Glomerular visceral epithelial cell (primary cell): ENCODE measurements around the gene CX3CL1.
A peak's percentile ranks its signal among the peaks of the same experiment; 100 is the strongest.
"Not testable (repeated sequence)": the region's sequence is repeated elsewhere in the genome, so short reads cannot be mapped to it uniquely, and the experiment has no call there.

Source experiments
- DNase-seq: peaks from one replicate; pipeline ENCODE4 v3.0.0-alpha.2; 2016; ENCODE audit errors: extremely low spot score

The CX3CL1 gene

GRCh38 chr16:57372372-57373116 lies at the start of gene CX3CL1:
CX3CL1 (plus strand) TSS chr16:57372490; CDS start chr16:57372569, 79 bp downstream.
- peak; percentile 70 for DNase-seq

GRCh38 chr16:57324749-57325148 lies 47.5 kb upstream of the CX3CL1 start:
- no peak for DNase-seq

DNA sequence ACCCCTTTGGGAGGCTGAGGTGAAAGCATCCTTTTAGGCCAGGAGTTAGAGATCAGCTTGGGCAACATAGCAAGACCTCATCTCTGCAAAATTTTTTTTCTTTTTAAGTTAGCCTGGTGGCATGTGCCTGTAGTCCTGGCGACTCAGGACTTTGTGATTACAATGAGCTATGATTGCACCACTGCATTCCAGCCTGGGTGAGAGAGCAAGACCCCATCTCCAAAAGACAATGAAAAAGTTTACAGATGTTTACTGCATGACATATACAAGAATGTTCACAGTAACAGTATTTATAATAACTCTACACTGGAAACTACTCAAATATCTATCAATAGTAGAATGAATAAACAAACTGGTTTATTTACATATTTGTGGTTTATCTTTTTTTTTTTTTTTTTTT lies 46.8 kb upstream of the CX3CL1 start:
- DNase-seq: no peak

DNA sequence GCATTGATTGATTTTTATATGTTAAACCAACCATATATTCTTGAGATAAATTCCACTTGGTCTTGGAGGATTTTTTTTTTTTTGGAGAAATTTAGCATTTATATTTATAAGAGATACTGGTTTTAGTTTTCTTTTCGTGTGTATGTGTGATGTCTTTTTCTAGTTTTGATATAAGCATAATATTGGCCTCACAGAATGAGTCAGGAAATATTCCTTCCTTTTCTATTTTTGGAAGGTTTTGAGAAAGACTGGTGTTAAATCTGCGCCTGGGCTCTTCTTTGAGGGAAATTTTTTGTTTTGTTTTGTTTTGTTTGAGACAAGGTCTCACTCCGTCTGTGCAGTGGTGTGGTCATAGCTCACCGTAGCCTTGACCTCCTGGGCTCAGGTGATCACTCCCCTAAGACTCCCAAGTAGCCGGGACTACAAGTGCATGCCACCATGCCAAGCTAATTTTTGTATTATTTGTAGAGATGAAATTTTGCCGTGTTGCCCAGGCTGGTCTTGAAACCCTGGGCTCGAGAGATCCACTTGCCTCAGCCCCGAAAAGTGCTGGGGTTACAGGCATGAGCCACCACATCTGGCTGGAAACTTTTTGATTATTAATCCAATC lies 42.5 kb upstream of the CX3CL1 start:
- no peak for DNase-seq

GRCh38 chr16:57331355-57331754 lies 40.9 kb upstream of the CX3CL1 start:
- no peak for DNase-seq

DNA sequence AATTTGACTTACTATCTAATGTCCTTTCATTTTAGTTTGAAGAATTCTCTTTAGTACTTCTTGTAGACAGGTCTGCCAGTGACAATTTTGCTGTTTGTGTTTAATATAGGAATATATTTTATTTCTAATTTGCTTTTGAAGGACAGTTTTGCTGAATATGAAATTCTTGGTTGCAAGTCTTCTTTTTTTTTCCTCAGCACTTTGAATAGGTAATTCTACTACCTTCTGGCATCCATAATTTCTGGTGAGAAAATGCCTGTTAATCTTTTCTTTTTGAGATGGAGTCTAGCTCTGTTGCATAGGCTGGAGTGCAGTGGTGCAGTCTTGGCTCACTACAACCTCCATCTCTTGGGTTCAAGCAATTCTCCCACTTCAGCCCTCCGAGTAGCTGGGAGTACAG lies 38.9 kb upstream of the CX3CL1 start:
- DNase-seq: no peak

GRCh38 chr16:57335366-57335765 lies 36.9 kb upstream of the CX3CL1 start:
- DNase-seq: no peak

- DNase-seq: no peak
Measured at GRCh38 chr16:57341062-57341440, 31.2 kb upstream of the CX3CL1 start.

- peak; percentile 70 for DNase-seq
Measured at GRCh38 chr16:57341441-57342303, 30.6 kb upstream of the CX3CL1 start.

GRCh38 chr16:57342606-57343005 lies 29.7 kb upstream of the CX3CL1 start:
- DNase-seq: not testable (repeated sequence)

GRCh38 chr16:57343221-57343620 lies 29.1 kb upstream of the CX3CL1 start:
- no peak for DNase-seq

DNA sequence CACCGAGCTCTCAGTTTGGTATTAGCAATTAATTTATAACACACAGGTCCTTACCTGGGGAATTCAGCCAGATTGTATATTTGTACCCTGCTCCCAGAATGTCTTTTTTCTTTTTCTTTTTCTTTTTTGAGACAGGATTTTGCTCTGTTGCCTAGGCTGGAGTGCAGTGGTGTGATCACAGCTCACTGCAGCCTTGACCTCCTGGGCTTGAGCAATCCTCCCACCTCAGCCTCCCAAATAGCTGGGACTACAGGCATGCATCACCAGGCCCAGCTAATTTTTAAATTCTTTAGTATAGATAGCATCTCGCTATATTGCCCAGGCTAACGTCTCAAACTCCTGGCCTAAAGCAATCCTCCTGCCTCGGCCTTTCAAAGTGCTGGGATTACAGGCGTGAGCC lies 28.2 kb upstream of the CX3CL1 start:
- DNase-seq: not testable (repeated sequence)

GRCh38 chr16:57345021-57345420 lies 27.3 kb upstream of the CX3CL1 start:
- DNase-seq: no peak

GRCh38 chr16:57345666-57346204 lies 26.6 kb upstream of the CX3CL1 start:
- DNase-seq: no peak

- DNase-seq: no peak
Measured at GRCh38 chr16:57347858-57348257, 24.4 kb upstream of the CX3CL1 start.

DNA sequence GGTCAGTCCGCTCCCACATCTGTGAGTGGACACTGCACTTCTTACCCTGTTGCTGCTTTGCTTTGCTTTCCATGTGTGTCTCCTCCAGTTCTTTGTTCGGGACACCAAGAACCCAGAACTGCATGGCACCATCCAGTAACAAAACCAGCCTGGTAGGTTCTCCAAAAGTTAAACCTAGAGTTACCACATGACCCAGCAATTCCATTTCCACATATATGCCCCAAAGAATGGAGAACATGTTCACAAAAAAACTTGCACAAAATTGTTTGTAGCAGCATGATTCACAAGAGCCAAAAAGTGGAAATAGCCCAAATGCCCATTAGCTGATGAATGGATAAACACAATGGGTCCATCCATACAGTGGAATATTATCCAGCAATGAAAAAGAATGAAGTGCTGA lies 24.0 kb upstream of the CX3CL1 start:
- DNase-seq: no peak

DNA sequence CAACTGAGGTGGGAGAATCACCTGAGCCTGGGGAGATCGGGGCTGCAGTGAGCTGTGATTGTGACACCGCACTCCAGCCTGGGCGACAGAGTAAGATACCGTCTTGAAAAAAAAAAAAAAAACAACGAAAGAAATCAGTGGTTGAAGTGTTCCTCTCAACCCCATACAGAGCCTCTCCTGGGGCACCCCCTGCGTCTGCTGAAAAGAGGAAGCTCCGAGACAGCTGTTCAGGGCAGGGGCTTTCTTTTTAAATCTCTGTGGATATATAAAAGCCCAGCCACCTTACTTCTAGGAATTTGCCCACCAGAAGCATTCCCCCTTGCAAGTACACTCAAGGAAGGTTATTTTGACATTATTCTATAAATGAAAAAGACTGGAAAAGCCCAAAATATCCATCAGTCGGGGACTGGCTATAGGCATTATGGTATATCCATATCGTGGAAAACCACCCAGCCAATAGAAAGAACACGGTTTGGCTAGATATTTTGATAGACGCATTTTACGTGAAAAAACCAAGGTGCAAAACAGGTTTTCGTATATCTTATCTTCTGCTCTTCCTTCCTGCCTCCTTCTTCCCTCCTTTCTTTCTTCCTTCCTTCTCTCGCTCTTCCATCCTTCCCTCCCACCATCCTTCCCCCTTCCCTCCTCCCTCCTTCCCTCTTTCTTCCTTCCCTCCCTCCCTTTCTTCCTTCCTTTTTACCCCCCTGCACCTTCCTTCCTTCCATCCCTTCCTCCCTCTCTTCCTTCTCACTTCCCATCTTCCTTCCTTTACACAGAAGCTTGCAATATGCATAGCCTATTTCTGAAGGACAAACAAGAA lies 22.9 kb upstream of the CX3CL1 start:
- no peak for DNase-seq

DNA sequence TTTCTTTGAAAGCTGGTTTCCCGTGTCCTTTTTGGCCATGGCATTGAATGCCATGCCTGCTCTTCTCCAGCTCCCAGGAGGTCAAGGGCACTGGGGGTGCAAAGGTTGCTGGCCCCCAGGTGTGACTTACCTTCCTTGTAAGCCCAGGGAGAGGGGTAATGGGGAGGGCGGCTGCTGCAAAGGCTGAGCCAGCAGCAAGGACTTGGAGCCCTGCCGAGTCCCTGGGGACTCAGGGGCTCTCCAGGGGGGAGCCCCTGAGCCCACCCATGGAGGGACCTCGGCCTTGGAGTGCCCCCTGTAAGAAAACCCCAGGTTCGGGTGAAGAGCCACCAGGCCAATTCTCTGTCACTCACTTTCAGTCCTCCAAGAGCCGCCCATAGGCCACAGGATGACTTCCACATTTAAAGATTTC lies 19.6 kb upstream of the CX3CL1 start:
- no peak for DNase-seq

GRCh38 chr16:57354311-57354710 lies 18.0 kb upstream of the CX3CL1 start:
- DNase-seq: no peak

DNA sequence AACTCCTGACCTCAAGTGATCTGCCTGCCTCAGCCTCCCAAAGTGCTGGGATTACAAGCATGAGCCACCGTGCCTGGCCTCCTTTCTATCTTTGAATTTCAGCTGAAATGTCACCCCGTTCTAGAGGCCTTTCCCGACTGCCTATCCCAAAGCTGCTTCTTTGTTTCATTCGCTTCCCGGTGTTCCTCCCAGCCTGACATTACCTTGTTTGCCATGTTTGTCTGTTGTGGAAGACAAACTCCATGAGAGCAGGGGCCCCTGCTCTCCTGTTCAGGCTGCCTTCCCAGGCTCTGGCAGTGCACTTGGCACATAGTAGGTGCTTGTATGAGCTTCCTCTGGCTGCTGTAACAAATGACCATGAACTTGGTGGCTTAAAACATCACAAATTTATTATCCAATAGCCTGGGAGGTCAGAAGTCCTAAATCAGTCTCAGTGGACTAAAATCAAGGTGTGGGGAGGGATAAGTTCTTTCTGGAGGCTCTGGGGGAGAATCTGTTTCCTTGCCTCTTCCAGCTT lies 16.3 kb upstream of the CX3CL1 start:
- DNase-seq: no peak

GRCh38 chr16:57356547-57356946 lies 15.7 kb upstream of the CX3CL1 start:
- no peak for DNase-seq
